ENCODE measurements around the gene RIMS4.
A peak's percentile ranks its signal among the peaks of the same experiment; 100 is the strongest.

DNA sequence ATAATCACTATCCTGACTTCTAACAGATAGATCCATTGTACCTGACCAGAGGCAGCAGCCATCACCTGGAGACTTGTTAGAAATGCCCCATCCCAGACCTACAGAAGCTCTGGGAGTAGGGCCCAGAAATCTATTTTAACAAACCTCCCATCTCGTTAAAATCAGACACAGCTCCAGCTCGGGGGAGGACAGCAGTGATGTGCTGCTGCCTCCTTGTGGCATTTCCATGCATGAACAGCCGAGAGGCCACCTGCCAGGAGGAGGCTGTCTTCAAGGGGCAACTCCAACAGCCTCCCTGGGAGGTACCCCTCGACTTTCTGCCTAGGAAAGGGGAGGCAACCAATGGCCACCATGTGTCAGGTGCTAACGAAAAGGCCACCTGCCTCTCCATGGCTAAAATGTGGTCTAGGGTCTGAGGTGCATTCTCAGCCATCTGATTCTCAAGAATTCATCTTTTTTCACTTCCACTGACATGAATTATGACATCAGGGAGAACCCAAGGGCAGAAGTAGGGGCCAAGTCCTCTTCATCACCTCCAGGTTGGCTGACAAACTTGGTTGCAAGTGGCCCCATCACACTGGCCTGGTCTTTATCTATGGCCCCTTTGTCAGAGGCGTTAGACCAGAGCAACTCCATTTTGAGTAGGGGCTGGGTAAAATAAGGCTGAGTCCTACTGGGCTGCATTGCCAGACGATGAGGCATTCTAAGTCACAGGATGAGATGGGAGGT is 76.8 kb downstream of the RIMS4 start:
- TF ChIP-seq, protein P1, sequence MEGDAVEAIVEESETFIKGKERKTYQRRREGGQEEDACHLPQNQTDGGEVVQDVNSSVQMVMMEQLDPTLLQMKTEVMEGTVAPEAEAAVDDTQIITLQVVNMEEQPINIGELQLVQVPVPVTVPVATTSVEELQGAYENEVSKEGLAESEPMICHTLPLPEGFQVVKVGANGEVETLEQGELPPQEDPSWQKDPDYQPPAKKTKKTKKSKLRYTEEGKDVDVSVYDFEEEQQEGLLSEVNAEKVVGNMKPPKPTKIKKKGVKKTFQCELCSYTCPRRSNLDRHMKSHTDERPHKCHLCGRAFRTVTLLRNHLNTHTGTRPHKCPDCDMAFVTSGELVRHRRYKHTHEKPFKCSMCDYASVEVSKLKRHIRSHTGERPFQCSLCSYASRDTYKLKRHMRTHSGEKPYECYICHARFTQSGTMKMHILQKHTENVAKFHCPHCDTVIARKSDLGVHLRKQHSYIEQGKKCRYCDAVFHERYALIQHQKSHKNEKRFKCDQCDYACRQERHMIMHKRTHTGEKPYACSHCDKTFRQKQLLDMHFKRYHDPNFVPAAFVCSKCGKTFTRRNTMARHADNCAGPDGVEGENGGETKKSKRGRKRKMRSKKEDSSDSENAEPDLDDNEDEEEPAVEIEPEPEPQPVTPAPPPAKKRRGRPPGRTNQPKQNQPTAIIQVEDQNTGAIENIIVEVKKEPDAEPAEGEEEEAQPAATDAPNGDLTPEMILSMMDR (IDR thresholded peaks at IDR 0.05; ENCODE audit: borderline replicate concordance, extremely low read depth, low read length, poor library complexity, severe bottlenecking): peak; percentile 96
- no peak for TF ChIP-seq EZH2 (IDR thresholded peaks at IDR 0.05; ENCODE audit: borderline replicate concordance, low read depth, low read length, severe bottlenecking)

All from DND-41 (cell line).